Peyer's patch (tissue), 4 donors: ENCODE measurements around the gene DIO3. TPM values are rescaled to one million over a fixed set of nuclear protein-coding genes. Genes with fewer than 3 reads are reported as not detected.

ENCODE experiments used
- DNase-seq, 3 donors: peaks; one replicate each; pipeline ENCODE4 v3.0.0-alpha.2; 2017 to 2019
- H3K27ac ChIP-seq, 4 donors: fragments of 200-600 bp; sonication (generic); one replicate each; pipeline ENCODE4 v1.5.1; 2016 to 2019
- H3K27me3 ChIP-seq, 2 donors: fragments of 200-600 bp; sonication (generic); one replicate each; pipeline ENCODE4 v1.5.1; 2019
- H3K36me3 ChIP-seq, 3 donors: fragments of 200-600 bp; sonication (generic); one replicate each; pipeline ENCODE4 v1.5.1; 2016 to 2019
- H3K4me1 ChIP-seq, 4 donors: fragments of 200-600 bp; sonication (generic); one replicate each; pipeline ENCODE4 v1.5.1; 2016 to 2019
- H3K4me3 ChIP-seq, 4 donors: fragments of 200-600 bp; sonication (generic); 1 replicate in 3 of 4; 2 replicates in 1 of 4; pipeline ENCODE4 v1.5.1; 2016 to 2019; ENCODE audit warnings: mild to moderate bottlenecking in 1 of 4
- H3K9me3 ChIP-seq, 4 donors: fragments of 200-600 bp; sonication (generic); one replicate each; pipeline ENCODE4 v1.5.1; 2016 to 2019; ENCODE audit warnings: mild to moderate bottlenecking in 1 of 4
- POLR2A ChIP-seq, 2 donors: fragments of 450-650 bp; IDR thresholded peaks; one replicate each; pipeline ENCODE4 v1.5.1; 2017; ENCODE audit warnings: antibody characterized with exemption in 2 of 2, mild to moderate bottlenecking in 2 of 2, moderate library complexity in 2 of 2
- total RNA-seq, 4 donors: library from RNA; depleted of rRNA; stranded (reverse); fragments of >200 nt; gene quantifications; one replicate each; pipeline ENCODE4 v1.1.0, GENCODE V29; 2016
- TF ChIP-seq, protein P1 (sequence below), 6 experiments: fragments of 450-650 bp in 4 of 6; fragments of 200-600 bp in 2 of 6; sonication (generic) in 1 of 6; IDR thresholded peaks; one replicate each; pipeline ENCODE4 v1.5.1; 2017 to 2019; ENCODE audit warnings: antibody characterized with exemption in 6 of 6, mild to moderate bottlenecking in 3 of 6, moderate library complexity in 1 of 6

Gene DIO3
- total RNA-seq, 4 donors from 2014 or later: 0.40 to 1.7 TPM; not detected in 2

DNA sequence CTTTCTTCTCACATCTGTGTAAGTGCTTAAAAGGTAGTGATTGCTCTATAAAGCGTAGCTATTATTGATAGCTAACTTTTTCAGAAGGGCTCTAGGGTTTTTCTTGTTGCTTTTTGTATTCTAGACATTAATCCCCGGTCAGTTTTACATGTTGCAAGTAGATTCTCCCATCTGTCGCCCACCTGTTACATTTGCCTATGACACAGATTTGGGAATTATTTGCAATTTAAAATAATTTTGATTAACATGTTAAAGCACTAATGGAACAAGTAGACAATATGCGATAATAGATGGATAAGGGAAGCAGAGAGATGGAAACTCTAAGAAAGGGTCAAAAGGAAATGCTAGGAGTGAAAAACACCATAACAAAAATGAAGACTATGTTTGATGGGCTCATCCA lies 44.5 kb downstream of the DIO3 start:
- TF ChIP-seq, protein P1, sequence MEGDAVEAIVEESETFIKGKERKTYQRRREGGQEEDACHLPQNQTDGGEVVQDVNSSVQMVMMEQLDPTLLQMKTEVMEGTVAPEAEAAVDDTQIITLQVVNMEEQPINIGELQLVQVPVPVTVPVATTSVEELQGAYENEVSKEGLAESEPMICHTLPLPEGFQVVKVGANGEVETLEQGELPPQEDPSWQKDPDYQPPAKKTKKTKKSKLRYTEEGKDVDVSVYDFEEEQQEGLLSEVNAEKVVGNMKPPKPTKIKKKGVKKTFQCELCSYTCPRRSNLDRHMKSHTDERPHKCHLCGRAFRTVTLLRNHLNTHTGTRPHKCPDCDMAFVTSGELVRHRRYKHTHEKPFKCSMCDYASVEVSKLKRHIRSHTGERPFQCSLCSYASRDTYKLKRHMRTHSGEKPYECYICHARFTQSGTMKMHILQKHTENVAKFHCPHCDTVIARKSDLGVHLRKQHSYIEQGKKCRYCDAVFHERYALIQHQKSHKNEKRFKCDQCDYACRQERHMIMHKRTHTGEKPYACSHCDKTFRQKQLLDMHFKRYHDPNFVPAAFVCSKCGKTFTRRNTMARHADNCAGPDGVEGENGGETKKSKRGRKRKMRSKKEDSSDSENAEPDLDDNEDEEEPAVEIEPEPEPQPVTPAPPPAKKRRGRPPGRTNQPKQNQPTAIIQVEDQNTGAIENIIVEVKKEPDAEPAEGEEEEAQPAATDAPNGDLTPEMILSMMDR (IDR thresholded peaks at IDR 0.05): no peak
- TF ChIP-seq POLR2A (IDR thresholded peaks at IDR 0.05): no peak
- H3K4me3 ChIP-seq: no peak overlapping the region

More for the DNA sequence above, 44.5 kb downstream of the DIO3 start:
- Histone ChIP-seq H3K27me3 (no peaks in the 10 kb centered on the region), H3K36me3 (no peaks in the 10 kb centered on the region), H3K9me3 (no peaks in the 10 kb centered on the region), H3K4me1 (no peaks in the 10 kb centered on the region), H3K27ac (no peak overlapping the region)
- no peak for DNase-seq

Other genes with a start within 250 kb of the DIO3 start
- gene PPP2R5C, start 200.2 kb downstream of the DIO3 start, total RNA-seq: 100 to 1,000 TPM in 1 of 4 donors, 10 to 100 TPM in 3; 87.6 to 137 (median 91.9) TPM